ENCODE measurements around the gene XRCC2.
"Not testable (repeated sequence)": the region's sequence is repeated elsewhere in the genome, so short reads cannot be mapped to it uniquely, and the experiment has no call there.

XRCC2 gene

GRCh38 chr7:152660021-152660420 lies 15.9 kb downstream of the XRCC2 start:
- H3K4me1 ChIP-seq (ENCODE audit: control insufficient read depth, insufficient read depth, low read length), result no peaks in the 10 kb centered on the region
- H3K27ac ChIP-seq (ENCODE audit: low read depth, low read length), result no peak overlapping the region
- H3K36me3 ChIP-seq (ENCODE audit: control insufficient read depth, insufficient read depth, low read length), result no peaks in the 10 kb centered on the region
- H3K9ac ChIP-seq (ENCODE audit: low read length), result no peak overlapping the region
- no peak overlapping the region for H3K4me3 ChIP-seq (ENCODE audit: low read length)
- H3K27me3 ChIP-seq (ENCODE audit: control insufficient read depth, insufficient read depth, low read length), result no peaks in the 10 kb centered on the region

GRCh38 chr7:152654971-152655370 lies 21.0 kb downstream of the XRCC2 start:
- Histone ChIP-seq H3K27ac (ENCODE audit: low read depth, low read length) (no peak overlapping the region), H3K9ac (ENCODE audit: low read length) (no peak overlapping the region), H3K27me3 (ENCODE audit: control insufficient read depth, insufficient read depth, low read length) (no peaks in the 10 kb centered on the region), H3K4me1 (ENCODE audit: control insufficient read depth, insufficient read depth, low read length) (no peaks in the 10 kb centered on the region), H3K4me3 (ENCODE audit: low read length) (no peak overlapping the region), H3K36me3 (ENCODE audit: control insufficient read depth, insufficient read depth, low read length) (no peaks in the 10 kb centered on the region)

GRCh38 chr7:152649220-152649619 lies 26.7 kb downstream of the XRCC2 start:
- Histone ChIP-seq H3K27ac (ENCODE audit: low read depth, low read length) (no peak overlapping the region), H3K4me1 (ENCODE audit: control insufficient read depth, insufficient read depth, low read length) (no peaks in the 10 kb centered on the region), H3K9ac (ENCODE audit: low read length) (no peak overlapping the region), H3K36me3 (ENCODE audit: control insufficient read depth, insufficient read depth, low read length) (no peaks in the 10 kb centered on the region), H3K27me3 (ENCODE audit: control insufficient read depth, insufficient read depth, low read length) (no peaks in the 10 kb centered on the region), H3K4me3 (ENCODE audit: low read length) (no peak overlapping the region)

- Histone ChIP-seq H3K27me3 (ENCODE audit: control insufficient read depth, insufficient read depth, low read length) (no peaks in the 10 kb centered on the region), H3K4me1 (ENCODE audit: control insufficient read depth, insufficient read depth, low read length) (no peaks in the 10 kb centered on the region), H3K36me3 (ENCODE audit: control insufficient read depth, insufficient read depth, low read length) (no peaks in the 10 kb centered on the region), H3K27ac (ENCODE audit: low read depth, low read length) (no peak overlapping the region), H3K4me3 (ENCODE audit: low read length) (no peak overlapping the region), H3K9ac (ENCODE audit: low read length) (no peak overlapping the region)
Measured at GRCh38 chr7:152647009-152647408, 28.9 kb downstream of the XRCC2 start.

GRCh38 chr7:152646579-152646978 lies 29.4 kb downstream of the XRCC2 start:
- H3K27me3 ChIP-seq (ENCODE audit: control insufficient read depth, insufficient read depth, low read length); H3K4me3 ChIP-seq (ENCODE audit: low read length); H3K9ac ChIP-seq (ENCODE audit: low read length); H3K4me1 ChIP-seq (ENCODE audit: control insufficient read depth, insufficient read depth, low read length); H3K27ac ChIP-seq (ENCODE audit: low read depth, low read length); H3K36me3 ChIP-seq (ENCODE audit: control insufficient read depth, insufficient read depth, low read length): not testable (repeated sequence)

- H3K36me3 ChIP-seq (ENCODE audit: control insufficient read depth, insufficient read depth, low read length), result no peaks in the 10 kb centered on the region
- no peaks in the 10 kb centered on the region for H3K4me1 ChIP-seq (ENCODE audit: control insufficient read depth, insufficient read depth, low read length)
- no peak overlapping the region for H3K27ac ChIP-seq (ENCODE audit: low read depth, low read length)
- H3K4me3 ChIP-seq (ENCODE audit: low read length), result no peak overlapping the region
- no peaks in the 10 kb centered on the region for H3K27me3 ChIP-seq (ENCODE audit: control insufficient read depth, insufficient read depth, low read length)
- H3K9ac ChIP-seq (ENCODE audit: low read length), result no peak overlapping the region
Measured at GRCh38 chr7:152643979-152644559, 31.9 kb downstream of the XRCC2 start.

- no peak overlapping the region for H3K9ac ChIP-seq (ENCODE audit: low read length)
- no peak overlapping the region for H3K27ac ChIP-seq (ENCODE audit: low read depth, low read length)
- H3K27me3 ChIP-seq (ENCODE audit: control insufficient read depth, insufficient read depth, low read length), result no peaks in the 10 kb centered on the region
- H3K36me3 ChIP-seq (ENCODE audit: control insufficient read depth, insufficient read depth, low read length), result no peaks in the 10 kb centered on the region
- no peak overlapping the region for H3K4me3 ChIP-seq (ENCODE audit: low read length)
- no peaks in the 10 kb centered on the region for H3K4me1 ChIP-seq (ENCODE audit: control insufficient read depth, insufficient read depth, low read length)
Measured at GRCh38 chr7:152641384-152641783, 34.6 kb downstream of the XRCC2 start.

- no peaks in the 10 kb centered on the region for H3K4me1 ChIP-seq (ENCODE audit: control insufficient read depth, insufficient read depth, low read length)
- H3K9ac ChIP-seq (ENCODE audit: low read length), result no peak overlapping the region
- no peaks in the 10 kb centered on the region for H3K36me3 ChIP-seq (ENCODE audit: control insufficient read depth, insufficient read depth, low read length)
- no peak overlapping the region for H3K27ac ChIP-seq (ENCODE audit: low read depth, low read length)
- H3K27me3 ChIP-seq (ENCODE audit: control insufficient read depth, insufficient read depth, low read length), result no peaks in the 10 kb centered on the region
- H3K4me3 ChIP-seq (ENCODE audit: low read length), result no peak overlapping the region
Measured at GRCh38 chr7:152640829-152641228, 35.1 kb downstream of the XRCC2 start.

- Histone ChIP-seq H3K4me1 (ENCODE audit: control insufficient read depth, insufficient read depth, low read length) (no peaks in the 10 kb centered on the region), H3K27ac (ENCODE audit: low read depth, low read length) (no peak overlapping the region), H3K27me3 (ENCODE audit: control insufficient read depth, insufficient read depth, low read length) (no peaks in the 10 kb centered on the region), H3K36me3 (ENCODE audit: control insufficient read depth, insufficient read depth, low read length) (no peaks in the 10 kb centered on the region), H3K9ac (ENCODE audit: low read length) (no peak overlapping the region), H3K4me3 (ENCODE audit: low read length) (no peak overlapping the region)
Measured at GRCh38 chr7:152637920-152638580, 37.9 kb downstream of the XRCC2 start.

GRCh38 chr7:152637161-152637560 lies 38.8 kb downstream of the XRCC2 start:
- H3K9ac ChIP-seq (ENCODE audit: low read length), result no peak overlapping the region
- H3K36me3 ChIP-seq (ENCODE audit: control insufficient read depth, insufficient read depth, low read length), result no peaks in the 10 kb centered on the region
- no peak overlapping the region for H3K4me3 ChIP-seq (ENCODE audit: low read length)
- H3K4me1 ChIP-seq (ENCODE audit: control insufficient read depth, insufficient read depth, low read length), result no peaks in the 10 kb centered on the region
- H3K27ac ChIP-seq (ENCODE audit: low read depth, low read length), result no peak overlapping the region
- H3K27me3 ChIP-seq (ENCODE audit: control insufficient read depth, insufficient read depth, low read length), result no peaks in the 10 kb centered on the region

- no peaks in the 10 kb centered on the region for H3K27me3 ChIP-seq (ENCODE audit: control insufficient read depth, insufficient read depth, low read length)
- no peak overlapping the region for H3K27ac ChIP-seq (ENCODE audit: low read depth, low read length)
- H3K4me1 ChIP-seq (ENCODE audit: control insufficient read depth, insufficient read depth, low read length), result no peaks in the 10 kb centered on the region
- no peak overlapping the region for H3K4me3 ChIP-seq (ENCODE audit: low read length)
- no peak overlapping the region for H3K9ac ChIP-seq (ENCODE audit: low read length)
- H3K36me3 ChIP-seq (ENCODE audit: control insufficient read depth, insufficient read depth, low read length), result no peaks in the 10 kb centered on the region
Measured at GRCh38 chr7:152636441-152636840, 39.5 kb downstream of the XRCC2 start.

- Histone ChIP-seq H3K36me3 (ENCODE audit: control insufficient read depth, insufficient read depth, low read length) (no peaks in the 10 kb centered on the region), H3K9ac (ENCODE audit: low read length) (no peak overlapping the region), H3K4me3 (ENCODE audit: low read length) (no peak overlapping the region), H3K27ac (ENCODE audit: low read depth, low read length) (no peak overlapping the region), H3K27me3 (ENCODE audit: control insufficient read depth, insufficient read depth, low read length) (no peaks in the 10 kb centered on the region), H3K4me1 (ENCODE audit: control insufficient read depth, insufficient read depth, low read length) (no peaks in the 10 kb centered on the region)
Measured at GRCh38 chr7:152633504-152633903, 42.4 kb downstream of the XRCC2 start.

- no peak overlapping the region for H3K9ac ChIP-seq (ENCODE audit: low read length)
- no peaks in the 10 kb centered on the region for H3K36me3 ChIP-seq (ENCODE audit: control insufficient read depth, insufficient read depth, low read length)
- H3K27me3 ChIP-seq (ENCODE audit: control insufficient read depth, insufficient read depth, low read length), result no peaks in the 10 kb centered on the region
- H3K27ac ChIP-seq (ENCODE audit: low read depth, low read length), result no peak overlapping the region
- no peaks in the 10 kb centered on the region for H3K4me1 ChIP-seq (ENCODE audit: control insufficient read depth, insufficient read depth, low read length)
- H3K4me3 ChIP-seq (ENCODE audit: low read length), result no peak overlapping the region
Measured at GRCh38 chr7:152633072-152633471, 42.9 kb downstream of the XRCC2 start.
